GM06990 (cell line): ENCODE data around the gene ATP1A4.

ENCODE experiments used
- DNase-seq: peaks from one replicate; pipeline ENCODE4 v3.0.0-alpha.2; 2011; ENCODE audit not compliant: insufficient read length; ENCODE audit errors: extremely low read depth
- H3K27me3 ChIP-seq: replicated peaks from 2 replicates; pipeline ENCODE4 v1.6.0; 2011; ENCODE audit warnings: low read length; ENCODE audit not compliant: control insufficient read depth, insufficient read depth
- H3K36me3 ChIP-seq: 2 replicates; pipeline ENCODE4 v1.5.1; 2011; ENCODE audit warnings: low read length; ENCODE audit not compliant: control insufficient read depth, insufficient read depth
- H3K4me3 ChIP-seq: replicated peaks from 2 replicates; pipeline ENCODE4 v1.5.1; 2011; ENCODE audit warnings: low read depth, mild to moderate bottlenecking, control low read depth, low read length
- TF ChIP-seq, protein P1 (sequence below): IDR thresholded peaks from 2 replicates; pipeline ENCODE4 v1.5.1; 2011; ENCODE audit warnings: low read length, control low read depth, mild to moderate bottlenecking, inconsistent platforms; ENCODE audit not compliant: insufficient read depth, poor library complexity, severe bottlenecking

The ATP1A4 gene

GRCh38 chr1:160131803-160132565, 19.4 kb upstream of the ATP1A4 start:
- Histone ChIP-seq H3K27me3 (peaks cover 1% of the 10 kb centered on the region), H3K4me3 (no peak overlapping the region), H3K36me3 (no peaks in the 10 kb centered on the region)
- TF ChIP-seq, protein P1, sequence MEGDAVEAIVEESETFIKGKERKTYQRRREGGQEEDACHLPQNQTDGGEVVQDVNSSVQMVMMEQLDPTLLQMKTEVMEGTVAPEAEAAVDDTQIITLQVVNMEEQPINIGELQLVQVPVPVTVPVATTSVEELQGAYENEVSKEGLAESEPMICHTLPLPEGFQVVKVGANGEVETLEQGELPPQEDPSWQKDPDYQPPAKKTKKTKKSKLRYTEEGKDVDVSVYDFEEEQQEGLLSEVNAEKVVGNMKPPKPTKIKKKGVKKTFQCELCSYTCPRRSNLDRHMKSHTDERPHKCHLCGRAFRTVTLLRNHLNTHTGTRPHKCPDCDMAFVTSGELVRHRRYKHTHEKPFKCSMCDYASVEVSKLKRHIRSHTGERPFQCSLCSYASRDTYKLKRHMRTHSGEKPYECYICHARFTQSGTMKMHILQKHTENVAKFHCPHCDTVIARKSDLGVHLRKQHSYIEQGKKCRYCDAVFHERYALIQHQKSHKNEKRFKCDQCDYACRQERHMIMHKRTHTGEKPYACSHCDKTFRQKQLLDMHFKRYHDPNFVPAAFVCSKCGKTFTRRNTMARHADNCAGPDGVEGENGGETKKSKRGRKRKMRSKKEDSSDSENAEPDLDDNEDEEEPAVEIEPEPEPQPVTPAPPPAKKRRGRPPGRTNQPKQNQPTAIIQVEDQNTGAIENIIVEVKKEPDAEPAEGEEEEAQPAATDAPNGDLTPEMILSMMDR, result no peak
- no peak for DNase-seq

DNA sequence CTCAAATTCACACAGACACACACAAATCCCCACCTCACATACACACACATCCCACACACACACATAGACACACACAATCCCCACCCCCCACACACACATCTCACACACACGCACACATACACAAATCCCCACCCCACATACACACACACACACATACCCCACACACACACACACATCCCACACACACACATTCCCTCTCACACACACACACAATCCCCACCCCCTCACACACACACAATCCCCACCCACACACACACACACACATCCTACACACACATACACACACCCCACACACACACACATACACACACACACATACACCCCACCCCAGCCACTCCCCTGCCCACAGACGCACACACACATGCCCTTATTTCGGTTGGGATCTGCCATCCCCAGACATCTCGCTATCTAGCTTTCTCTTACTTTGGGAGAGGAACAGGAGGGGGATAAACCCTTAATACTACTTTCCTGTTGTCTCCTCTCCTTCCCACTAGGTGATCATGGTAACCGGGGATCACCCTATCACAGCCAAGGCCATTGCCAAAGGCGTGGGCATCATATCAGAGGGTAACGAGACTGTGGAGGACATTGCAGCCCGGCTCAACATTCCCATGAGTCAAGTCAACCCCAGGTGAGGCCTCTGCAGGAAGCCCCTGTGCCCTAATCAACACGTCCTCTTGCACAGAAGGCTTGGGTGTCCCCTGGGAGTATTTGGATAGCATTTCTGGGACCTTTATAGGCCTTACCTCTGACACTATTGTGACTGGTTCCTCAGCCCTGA, 17.2 kb upstream of the ATP1A4 start:
- Histone ChIP-seq H3K27me3 (peaks cover 1% of the 10 kb centered on the region), H3K36me3 (no peaks in the 10 kb centered on the region), H3K4me3 (no peak overlapping the region)
- no peak for DNase-seq
- TF ChIP-seq, protein P1, result no peak

DNA sequence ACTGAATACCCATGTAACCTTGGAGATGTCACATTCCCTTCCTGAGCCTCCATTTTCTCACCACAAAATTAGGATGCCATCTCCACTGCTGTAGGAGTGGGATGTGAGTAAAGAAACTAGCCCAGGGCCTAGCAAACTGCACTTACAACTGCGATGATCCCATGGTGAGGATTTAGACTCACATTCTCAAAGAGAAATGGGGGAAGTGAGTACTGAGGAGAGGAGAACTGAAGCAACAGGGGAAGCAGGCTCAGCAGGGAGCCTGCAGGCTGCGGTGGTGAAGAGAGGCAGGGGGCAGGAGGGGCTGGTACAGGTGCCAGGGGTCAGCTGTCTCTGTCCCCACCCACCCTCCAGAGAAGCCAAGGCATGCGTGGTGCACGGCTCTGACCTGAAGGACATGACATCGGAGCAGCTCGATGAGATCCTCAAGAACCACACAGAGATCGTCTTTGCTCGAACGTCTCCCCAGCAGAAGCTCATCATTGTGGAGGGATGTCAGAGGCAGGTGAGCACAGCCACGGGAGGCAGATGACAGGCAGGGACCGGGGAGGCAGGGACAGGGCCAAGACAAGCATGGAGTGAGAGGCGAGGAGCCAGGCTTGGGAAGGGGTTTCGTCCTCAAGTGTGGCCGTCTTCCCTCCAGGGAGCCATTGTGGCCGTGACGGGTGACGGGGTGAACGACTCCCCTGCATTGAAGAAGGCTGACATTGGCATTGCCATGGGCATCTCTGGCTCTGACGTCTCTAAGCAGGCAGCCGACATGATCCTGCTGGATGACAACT, 16.4 kb upstream of the ATP1A4 start:
- no peak for DNase-seq
- TF ChIP-seq, protein P1, result no peak
- H3K27me3 ChIP-seq, result peaks cover 1% of the 10 kb centered on the region
- no peaks in the 10 kb centered on the region for H3K36me3 ChIP-seq
- no peak overlapping the region for H3K4me3 ChIP-seq

GRCh38 chr1:160136121-160136925, 15.1 kb upstream of the ATP1A4 start:
- H3K36me3 ChIP-seq, result no peaks in the 10 kb centered on the region

DNA sequence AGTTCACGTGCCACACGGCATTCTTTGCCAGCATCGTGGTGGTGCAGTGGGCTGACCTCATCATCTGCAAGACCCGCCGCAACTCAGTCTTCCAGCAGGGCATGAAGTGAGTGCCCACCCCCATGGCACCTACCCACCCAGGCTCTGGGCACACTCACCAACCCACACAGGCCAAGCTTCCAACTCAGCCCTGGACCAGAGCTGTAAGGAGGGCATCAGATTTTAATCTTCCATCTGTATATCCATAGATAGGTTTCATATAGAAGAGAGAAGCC, 14.5 kb upstream of the ATP1A4 start:
- Histone ChIP-seq H3K27me3 (no peaks in the 10 kb centered on the region; the same call in 1 of the 2 replicates), H3K4me3 (no peak overlapping the region), H3K36me3 (no peaks in the 10 kb centered on the region)
- TF ChIP-seq, protein P1, result no peak
- DNase-seq, result no peak

More at GRCh38 chr1:160136121-160136925, 15.1 kb upstream of the ATP1A4 start:
- Histone ChIP-seq H3K27me3 (no peaks in the 10 kb centered on the region; the same call in 1 of the 2 replicates), H3K4me3 (no peak overlapping the region)
- no peak for DNase-seq
- TF ChIP-seq, protein P1, result no peak
